LNCAP (cell line): Measurements from ENCODE around the gene PF4V1.
A peak's percentile ranks its signal among the peaks of the same experiment; 100 is the strongest.

Experiments
- TF ChIP-seq, protein P1 (sequence below): fragments of 450-650 bp; IDR thresholded peaks from 2 replicates; pipeline ENCODE4 v1.5.1; 2017; ENCODE audit warnings: mild to moderate bottlenecking

PF4V1 gene

DNA sequence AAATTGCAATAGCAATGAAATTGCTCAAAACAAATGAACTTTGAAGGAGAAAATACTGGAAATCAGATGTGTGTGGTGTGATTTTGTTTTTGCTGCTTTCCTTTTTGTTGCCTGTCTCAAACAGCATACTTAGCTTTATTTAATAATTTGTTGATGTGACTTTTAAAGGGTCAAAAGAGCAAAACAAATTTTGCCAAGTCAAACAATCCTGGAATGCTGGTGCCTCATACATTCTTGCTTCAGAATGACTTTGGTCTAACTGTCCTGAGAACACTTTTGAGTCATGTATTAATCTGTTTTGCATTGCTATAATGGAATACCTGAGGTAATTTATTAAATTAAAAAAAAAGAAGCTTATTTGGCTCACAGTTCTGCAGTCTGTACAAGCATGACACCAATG, 3.4 kb downstream of the PF4V1 start:
- TF ChIP-seq, protein P1, sequence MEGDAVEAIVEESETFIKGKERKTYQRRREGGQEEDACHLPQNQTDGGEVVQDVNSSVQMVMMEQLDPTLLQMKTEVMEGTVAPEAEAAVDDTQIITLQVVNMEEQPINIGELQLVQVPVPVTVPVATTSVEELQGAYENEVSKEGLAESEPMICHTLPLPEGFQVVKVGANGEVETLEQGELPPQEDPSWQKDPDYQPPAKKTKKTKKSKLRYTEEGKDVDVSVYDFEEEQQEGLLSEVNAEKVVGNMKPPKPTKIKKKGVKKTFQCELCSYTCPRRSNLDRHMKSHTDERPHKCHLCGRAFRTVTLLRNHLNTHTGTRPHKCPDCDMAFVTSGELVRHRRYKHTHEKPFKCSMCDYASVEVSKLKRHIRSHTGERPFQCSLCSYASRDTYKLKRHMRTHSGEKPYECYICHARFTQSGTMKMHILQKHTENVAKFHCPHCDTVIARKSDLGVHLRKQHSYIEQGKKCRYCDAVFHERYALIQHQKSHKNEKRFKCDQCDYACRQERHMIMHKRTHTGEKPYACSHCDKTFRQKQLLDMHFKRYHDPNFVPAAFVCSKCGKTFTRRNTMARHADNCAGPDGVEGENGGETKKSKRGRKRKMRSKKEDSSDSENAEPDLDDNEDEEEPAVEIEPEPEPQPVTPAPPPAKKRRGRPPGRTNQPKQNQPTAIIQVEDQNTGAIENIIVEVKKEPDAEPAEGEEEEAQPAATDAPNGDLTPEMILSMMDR, result no peak

GRCh38 chr4:73859614-73860088, 6.6 kb downstream of the PF4V1 start:
- TF ChIP-seq, protein P1, result no peak

DNA sequence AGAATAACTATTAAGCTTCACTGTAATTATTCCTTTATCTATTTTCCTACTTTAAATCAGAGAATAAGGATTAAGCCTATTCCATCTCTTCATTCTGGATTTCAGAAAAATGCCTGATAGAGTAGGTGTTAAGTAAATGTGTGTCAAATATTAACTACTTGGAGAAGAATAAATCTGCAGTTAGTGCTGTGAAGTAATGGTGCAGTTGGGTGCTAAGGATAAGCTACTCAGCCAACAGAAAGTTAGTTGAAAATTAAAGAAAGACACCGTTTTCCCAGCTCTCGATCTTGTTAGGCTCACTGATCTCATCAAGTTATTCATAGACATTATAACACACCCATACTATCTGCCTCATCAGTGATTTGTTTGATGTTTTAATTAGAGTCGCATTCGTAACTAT, 7.1 kb downstream of the PF4V1 start:
- TF ChIP-seq, protein P1, result no peak

- TF ChIP-seq, protein P1, result no peak
These were observed 7.8 kb downstream of the PF4V1 start for GRCh38 chr4:73860917-73861316.

DNA sequence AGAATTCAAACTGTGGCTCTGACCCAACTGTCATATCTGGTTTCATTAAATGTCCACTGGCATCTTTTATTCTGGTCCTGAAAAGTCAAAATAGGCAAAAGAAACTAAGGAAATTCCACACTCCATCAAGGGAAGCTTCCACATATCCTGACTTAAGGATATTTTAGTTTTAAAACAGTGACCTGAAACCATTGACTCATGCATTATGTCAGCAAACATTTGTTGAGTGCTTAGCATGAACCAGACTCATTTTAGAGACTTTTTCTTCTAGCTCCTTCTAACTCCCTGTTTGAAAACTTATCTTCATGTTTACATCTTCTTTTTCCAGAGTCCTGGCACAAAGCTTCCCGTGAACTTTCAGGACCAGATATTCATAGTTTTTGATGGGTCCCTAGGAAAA, 9.2 kb downstream of the PF4V1 start:
- TF ChIP-seq, protein P1, result no peak

DNA sequence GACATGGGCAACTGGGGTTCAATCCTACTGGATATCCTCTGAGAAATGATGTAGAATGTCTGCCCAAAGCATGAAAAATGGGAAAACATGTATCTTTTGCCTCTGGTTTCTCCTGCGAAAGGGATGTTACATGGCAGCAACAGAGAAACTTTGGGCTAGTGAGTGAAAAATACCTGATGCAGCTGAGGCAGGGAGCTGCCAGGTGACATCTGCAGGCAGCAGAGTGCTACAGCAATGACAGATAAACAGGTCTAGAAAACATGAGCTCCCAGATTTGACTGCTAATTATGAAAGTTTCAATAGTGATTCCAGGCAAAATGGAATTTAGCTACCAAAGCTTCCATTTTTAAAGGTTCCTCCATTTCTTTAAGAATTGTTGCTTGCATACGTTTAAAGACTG, 11.3 kb downstream of the PF4V1 start:
- TF ChIP-seq, protein P1, result peak; percentile 72

DNA sequence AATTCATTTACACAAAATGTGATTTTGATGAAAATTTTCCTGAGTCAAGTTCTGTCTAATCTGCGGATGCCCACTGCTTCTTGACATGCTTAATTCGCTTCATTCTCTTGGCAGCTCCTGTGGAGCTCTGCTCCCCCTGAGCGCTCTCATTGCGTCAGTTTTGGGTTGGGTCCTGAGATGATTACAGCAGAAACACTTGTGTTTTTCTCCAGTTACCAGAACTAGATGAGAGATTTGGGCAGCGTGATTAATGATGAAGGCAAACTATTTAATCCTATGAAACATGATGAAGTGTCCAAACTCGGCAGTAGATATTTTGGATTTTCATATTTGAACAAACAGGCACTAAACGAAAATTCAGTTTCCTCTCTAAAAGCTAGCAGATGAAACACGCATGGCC, 11.9 kb downstream of the PF4V1 start:
- TF ChIP-seq, protein P1, result no peak

DNA sequence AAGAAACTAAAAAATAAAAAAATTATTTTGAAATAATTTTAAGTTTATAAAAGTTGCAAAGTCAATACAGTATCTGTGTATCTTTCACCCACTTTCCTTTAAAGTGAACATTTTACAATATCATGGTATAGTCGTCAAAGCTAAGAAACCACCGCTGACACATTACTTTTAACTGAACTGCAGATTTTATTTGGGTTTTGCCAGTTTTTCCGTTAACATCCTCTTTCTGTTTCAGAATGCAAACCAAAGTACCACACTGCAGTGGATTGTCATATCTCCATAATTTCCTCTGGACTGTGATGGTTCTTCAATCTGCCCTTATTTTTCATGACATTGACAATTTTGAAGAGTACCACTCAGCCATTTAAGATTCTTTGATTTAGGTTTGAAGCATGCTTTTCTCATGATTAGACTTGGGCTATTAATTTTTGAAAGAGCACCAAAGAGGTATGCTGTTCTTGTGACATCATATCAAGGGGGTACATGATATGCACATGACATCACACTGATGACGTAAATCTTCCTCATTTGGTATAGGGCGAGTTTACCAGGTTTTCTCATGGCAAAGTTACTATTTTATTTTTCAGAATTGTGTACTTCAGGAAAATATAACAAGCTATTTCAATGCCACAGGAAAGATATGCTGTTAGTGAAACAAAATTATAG, 12.5 kb downstream of the PF4V1 start:
- TF ChIP-seq, protein P1, result no peak
